GM12864 (cell line): ENCODE measurements around the gene TPM1.
A peak's percentile ranks its signal among the peaks of the same experiment; 100 is the strongest.

ENCODE experiments used
- DNase-seq: peaks from one replicate; pipeline ENCODE4 v3.0.0-alpha.2; 2011; ENCODE audit warnings: low read depth
- H3K4me3 ChIP-seq: 2 replicates; pipeline ENCODE4 v1.5.1; 2011; ENCODE audit warnings: mild to moderate bottlenecking, low read depth, low read length, control low read depth
- CTCF ChIP-seq: IDR thresholded peaks from 2 replicates; pipeline ENCODE4 v1.5.1; 2011; ENCODE audit warnings: low read depth, mild to moderate bottlenecking, moderate library complexity, low read length, control low read depth, inconsistent platforms; ENCODE audit errors: missing control alignments

TPM1 gene

DNA sequence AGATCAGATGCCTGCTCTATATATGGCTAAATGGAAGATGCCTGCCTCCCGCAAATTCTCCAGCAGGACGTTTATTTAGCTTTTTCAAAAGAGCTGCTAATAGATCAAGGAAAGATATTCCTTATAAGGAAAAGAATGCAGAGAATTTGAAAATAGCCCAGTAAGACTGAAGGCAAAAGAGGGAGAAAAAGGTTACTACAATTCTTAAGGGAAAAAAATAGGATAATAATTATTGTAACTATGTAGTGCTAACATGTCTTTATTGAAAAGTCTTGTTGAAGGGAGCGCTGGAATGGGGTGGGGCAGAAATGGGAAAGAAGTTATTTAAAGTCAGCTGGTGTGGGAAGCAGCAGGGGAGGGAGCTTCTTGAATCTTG is 2.9 kb downstream of the TPM1 start:
- TF ChIP-seq CTCF = no peak
- no peak for DNase-seq
- H3K4me3 ChIP-seq = no peak overlapping the region

DNA sequence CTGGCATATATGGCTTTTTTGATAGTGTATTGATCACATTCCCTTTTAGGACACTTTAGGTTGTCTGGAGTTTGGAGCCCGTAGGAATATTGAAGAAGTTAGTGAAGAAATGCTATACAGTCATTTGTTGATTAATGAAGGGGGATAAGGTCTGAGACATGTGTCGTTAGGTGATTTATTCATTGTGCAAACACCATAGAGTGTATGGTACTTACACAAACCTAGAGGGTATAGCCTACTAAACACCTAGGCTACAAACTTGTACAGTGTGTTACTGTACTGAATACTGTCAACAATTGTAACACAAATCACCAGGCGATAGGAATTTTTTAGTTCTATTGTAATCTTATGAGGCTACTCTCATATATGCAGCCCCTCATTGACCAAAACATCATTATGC is 3.3 kb downstream of the TPM1 start:
- DNase-seq = no peak
- H3K4me3 ChIP-seq = no peak overlapping the region

DNA sequence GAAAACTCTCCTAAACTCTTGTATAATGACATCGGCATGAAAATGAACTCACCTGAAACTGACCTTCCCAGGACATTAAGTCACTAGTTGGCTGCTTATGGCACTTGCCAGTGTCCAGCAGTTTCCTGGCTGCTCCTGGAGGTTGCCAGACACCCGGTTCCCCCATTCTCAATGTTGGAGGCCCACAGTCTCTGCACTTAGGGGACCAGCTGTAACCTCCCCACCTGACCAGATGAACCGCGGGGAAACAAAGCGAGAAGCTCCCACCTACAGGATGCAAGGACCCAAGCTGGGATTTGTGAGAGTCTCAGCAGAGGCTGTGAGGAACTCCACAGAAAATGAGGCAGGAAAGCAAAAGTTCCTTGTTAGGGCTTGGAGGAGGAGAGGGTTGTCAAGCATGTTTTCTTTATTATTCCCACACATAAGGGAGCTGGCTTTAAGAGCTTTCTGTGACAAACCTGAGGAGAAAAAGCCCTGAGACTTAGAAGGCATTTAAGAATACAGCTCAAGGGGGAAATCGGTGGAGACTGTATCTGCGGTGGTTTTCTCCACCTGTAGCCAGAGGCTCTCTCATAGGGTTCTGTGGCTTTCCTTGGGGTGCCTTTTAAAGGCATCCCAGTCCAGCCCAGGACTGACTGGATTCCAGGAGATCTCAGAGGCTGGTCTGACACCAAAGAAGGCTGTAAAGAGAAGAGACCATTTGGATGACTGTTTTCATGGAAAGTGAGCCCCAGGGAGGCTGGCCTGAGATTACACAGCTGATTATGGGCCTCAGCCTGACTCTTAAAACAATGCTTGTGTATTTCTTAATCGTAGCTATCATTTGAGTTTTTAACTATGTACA is 4.6 kb downstream of the TPM1 start:
- no peak overlapping the region for H3K4me3 ChIP-seq
- no peak for DNase-seq
- no peak for TF ChIP-seq CTCF

More for the DNA sequence above, 3.3 kb downstream of the TPM1 start:
- TF ChIP-seq CTCF = no peak

DNA sequence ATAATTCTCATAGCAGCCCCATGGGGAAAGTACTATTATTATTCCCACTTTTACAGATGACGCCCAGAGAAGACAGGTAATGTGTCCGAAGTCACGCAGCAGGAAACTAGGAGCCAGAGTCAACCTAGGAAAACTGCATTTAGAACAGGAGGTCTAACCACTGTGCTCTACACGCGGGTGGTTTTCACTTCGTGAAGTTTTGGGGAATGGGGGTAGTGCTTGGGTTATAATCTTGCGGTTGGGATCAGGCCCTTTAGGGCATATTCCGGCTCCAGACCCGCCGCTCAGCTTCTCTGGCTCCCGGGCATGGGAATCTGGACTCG is 5.2 kb downstream of the TPM1 start:
- TF ChIP-seq CTCF = no peak
- no peak for DNase-seq
- H3K4me3 ChIP-seq = peak overlapping the region; percentile 74

GRCh38 chr15:63048115-63048775 is 5.7 kb downstream of the TPM1 start:
- TF ChIP-seq CTCF = peak; percentile 99
- DNase-seq = peak; percentile 36
- H3K4me3 ChIP-seq = peak overlapping the region; percentile 74

GRCh38 chr15:63048776-63049665 is 6.5 kb downstream of the TPM1 start:
- no peak for TF ChIP-seq CTCF
- H3K4me3 ChIP-seq = peak overlapping the region; percentile 74
- DNase-seq = no peak
